Posterior vena cava (tissue), 2 donors: Measurements from ENCODE around the gene NPAS3. TPM values are rescaled to one million over a fixed set of nuclear protein-coding genes. Genes with fewer than 3 reads are reported as not detected.

Experiments used
- DNase-seq: peaks from one replicate; pipeline ENCODE4 v3.0.0-alpha.2; 2020; ENCODE audit warnings: low spot score
- intact Hi-C, 2 donors: fragments of 100-400 bp; cut with DNase I; formaldehyde crosslinking; loops; one replicate each; pipeline versions ENCODE4 v1.14.1 to v1.14.2; 2022 to 2023
- total RNA-seq, 2 donors: library from RNA; stranded (reverse); fragmentation: NEBNext Ultra II Directional; extraction: Animal tissue kit (Norgen Biotek cat#: 25700); gene quantifications; one replicate each; pipeline ENCODE4 v1.2.1, GENCODE V29; 2021
- donor health status: DM: yes; HTN: yes; CAD: no.
- donor health status: DM: yes; HTN: yes; CAD: no.

NPAS3 gene
- total RNA-seq, 2 donors from 2014 or later = 1.3 to 2.6 TPM

- DNase-seq = no peak
- intact Hi-C loops = no loop called here
Measured at GRCh38 chr14:33441633-33442032, 503.0 kb downstream of the NPAS3 start.

- DNase-seq = no peak
- intact Hi-C loops = no loop called here
Measured at GRCh38 chr14:33444136-33444535, 505.5 kb downstream of the NPAS3 start.

GRCh38 chr14:33449268-33449667 is 510.6 kb downstream of the NPAS3 start:
- intact Hi-C loops = no loop called here
- DNase-seq = no peak

- intact Hi-C loops = no loop called here
- no peak for DNase-seq
Measured at GRCh38 chr14:33449703-33450395, 511.2 kb downstream of the NPAS3 start.

- intact Hi-C loops = no loop called here
- no peak for DNase-seq
Measured at GRCh38 chr14:33450416-33450815, 511.7 kb downstream of the NPAS3 start.

GRCh38 chr14:33451211-33451610 is 512.5 kb downstream of the NPAS3 start:
- intact Hi-C loops = no loop called here
- DNase-seq = no peak

- DNase-seq = no peak
- intact Hi-C loops = no loop called here
Measured at GRCh38 chr14:33452995-33453394, 514.3 kb downstream of the NPAS3 start.

- intact Hi-C loops = no loop called here
- DNase-seq = no peak
Measured at GRCh38 chr14:33454022-33454595, 515.4 kb downstream of the NPAS3 start.

GRCh38 chr14:33454707-33455106 is 516.0 kb downstream of the NPAS3 start:
- DNase-seq = peak; percentile 59
- intact Hi-C loops = no loop called here

GRCh38 chr14:33455654-33456345 is 517.1 kb downstream of the NPAS3 start:
- DNase-seq = no peak
- intact Hi-C loops = no loop called here

- no peak for DNase-seq
- intact Hi-C loops = no loop called here
Measured at GRCh38 chr14:33457021-33457420, 518.3 kb downstream of the NPAS3 start.

GRCh38 chr14:33457617-33458016 is 518.9 kb downstream of the NPAS3 start:
- peak; percentile 65 for DNase-seq
- intact Hi-C loops = no loop called here

- intact Hi-C loops = no loop called here
- no peak for DNase-seq
Measured at GRCh38 chr14:33460164-33460563, 521.5 kb downstream of the NPAS3 start.

- intact Hi-C loops = no loop called here
- no peak for DNase-seq
Measured at GRCh38 chr14:33461036-33461435, 522.4 kb downstream of the NPAS3 start.

GRCh38 chr14:33463731-33464130 is 525.1 kb downstream of the NPAS3 start:
- intact Hi-C loops = no loop called here

GRCh38 chr14:33464254-33464962 is 525.7 kb downstream of the NPAS3 start:
- intact Hi-C loops = no loop called here
- DNase-seq = no peak

More at GRCh38 chr14:33463731-33464130, 525.1 kb downstream of the NPAS3 start:
- DNase-seq = no peak

- DNase-seq = no peak
- intact Hi-C loops = no loop called here
Measured at GRCh38 chr14:33465846-33466700, 527.4 kb downstream of the NPAS3 start.

- no peak for DNase-seq
- intact Hi-C loops = no loop called here
Measured at GRCh38 chr14:33467971-33468370, 529.3 kb downstream of the NPAS3 start.

GRCh38 chr14:33469898-33470297 is 531.2 kb downstream of the NPAS3 start:
- intact Hi-C loops = no loop called here
- no peak for DNase-seq
